Muscle of leg (tissue), 11 donors: Measurements from ENCODE around the gene KLHL42. TPM values are rescaled to one million over a fixed set of nuclear protein-coding genes. Genes with fewer than 3 reads are reported as not detected.

Experiments
- DNase-seq: peaks from one replicate; pipeline ENCODE4 v3.0.0; 2013
- H3K27ac ChIP-seq: one replicate; pipeline ENCODE4 v1.5.1; 2013; ENCODE audit warnings: mild to moderate bottlenecking, low read length, control low read depth
- H3K27me3 ChIP-seq: one replicate; pipeline ENCODE4 v1.6.1; 2013; ENCODE audit warnings: low read length; ENCODE audit not compliant: control insufficient read depth, insufficient read depth
- H3K36me3 ChIP-seq: one replicate; pipeline ENCODE4 v1.6.1; 2013; ENCODE audit warnings: low read length; ENCODE audit not compliant: control insufficient read depth, insufficient read depth
- H3K4me1 ChIP-seq: one replicate; pipeline ENCODE4 v1.6.1; 2013; ENCODE audit warnings: low read length; ENCODE audit not compliant: control insufficient read depth, insufficient read depth
- H3K4me3 ChIP-seq: one replicate; pipeline ENCODE4 v1.5.1; 2013; ENCODE audit warnings: low read length, control low read depth
- H3K9me3 ChIP-seq: replicated peaks from 2 replicates; pipeline ENCODE4 v1.6.1; 2013; ENCODE audit warnings: low read depth, low read length; ENCODE audit not compliant: control insufficient read depth
- WGBS: methylation state at CpG from one replicate; pipeline ENCODE4 v1.1.5; 2013; ENCODE audit warnings: missing lambda C conversion rate; ENCODE audit not compliant: insufficient coverage; 5-methylcytosine and 5-hydroxymethylcytosine counted together
- polyA plus RNA-seq, 8 donors: library from polyadenylated mRNA; unstranded; fragments of 120-200 nt; gene quantifications; one replicate each; pipeline versions ENCODE4 v1.2.1 to v1.2.3, GENCODE V29; 2013; ENCODE audit warnings: inconsistent platforms in 1 of 8, low replicate concordance in 1 of 8; ENCODE audit not compliant: insufficient read length in 8 of 8, insufficient read depth in 1 of 8
- total RNA-seq: library from RNA; stranded (reverse); fragments of 120-200 nt; gene quantifications from one replicate; pipeline ENCODE4 v1.2.4, GENCODE V29; 2013

Gene KLHL42
- total and polyA plus RNA-seq, 9 donors = 10.1 to 19.0 (median 13.7) TPM

GRCh38 chr12:27779416-27779919, 565 bp upstream of the KLHL42 start:
- Histone ChIP-seq H3K4me1 (peaks cover 18% of the 10 kb centered on the region), H3K27me3 (no peaks in the 10 kb centered on the region), H3K27ac (peak overlapping the region; percentile 93), H3K4me3 (peak overlapping the region; percentile 67), H3K36me3 (peaks cover 5% of the 10 kb centered on the region), H3K9me3 (no peaks in the 10 kb centered on the region)
- no peak for DNase-seq
- WGBS = 4% methylated on average over 36 of the region's 36 CpGs

- Histone ChIP-seq H3K4me1 (peaks cover 18% of the 10 kb centered on the region), H3K27ac (peak overlapping the region; percentile 84), H3K9me3 (no peaks in the 10 kb centered on the region), H3K27me3 (no peaks in the 10 kb centered on the region), H3K36me3 (peaks cover 8% of the 10 kb centered on the region), H3K4me3 (peak overlapping the region; percentile 55)
- DNase-seq = peak; percentile 36
- WGBS = 6% methylated on average over 21 of the region's 27 CpGs
Measured at GRCh38 chr12:27780612-27781408, 777 bp downstream of the KLHL42 start.

- Histone ChIP-seq H3K27me3 (no peaks in the 10 kb centered on the region), H3K27ac (peak overlapping the region; percentile 23), H3K9me3 (no peaks in the 10 kb centered on the region), H3K4me3 (no peak overlapping the region), H3K36me3 (peaks cover 8% of the 10 kb centered on the region), H3K4me1 (peaks cover 18% of the 10 kb centered on the region)
- no CpG with 5 or more reads among the region's 5 CpGs for WGBS
- DNase-seq = peak; percentile 54
Measured at GRCh38 chr12:27781680-27782079, 1.6 kb downstream of the KLHL42 start.

GRCh38 chr12:27782481-27782880, 2.4 kb downstream of the KLHL42 start:
- no peaks in the 10 kb centered on the region for H3K27me3 ChIP-seq
- H3K27ac ChIP-seq = no peak overlapping the region
- no CpG with 5 or more reads among the region's 1 CpG for WGBS
- no peaks in the 10 kb centered on the region for H3K9me3 ChIP-seq
- DNase-seq = no peak
- H3K4me1 ChIP-seq = peaks cover 18% of the 10 kb centered on the region
- H3K4me3 ChIP-seq = no peak overlapping the region
- peaks cover 8% of the 10 kb centered on the region for H3K36me3 ChIP-seq

- no peaks in the 10 kb centered on the region for H3K9me3 ChIP-seq
- 83% methylated on average over 2 of the region's 3 CpGs for WGBS
- no peak for DNase-seq
- peaks cover 11% of the 10 kb centered on the region for H3K36me3 ChIP-seq
- H3K4me1 ChIP-seq = peaks cover 9% of the 10 kb centered on the region
- H3K27ac ChIP-seq = no peak overlapping the region
- no peak overlapping the region for H3K4me3 ChIP-seq
- no peaks in the 10 kb centered on the region for H3K27me3 ChIP-seq
Measured at GRCh38 chr12:27785882-27786570, 6.0 kb downstream of the KLHL42 start.

- Histone ChIP-seq H3K36me3 (peaks cover 19% of the 10 kb centered on the region), H3K4me1 (no peaks in the 10 kb centered on the region), H3K9me3 (no peaks in the 10 kb centered on the region), H3K4me3 (no peak overlapping the region), H3K27me3 (no peaks in the 10 kb centered on the region), H3K27ac (no peak overlapping the region)
- no CpG with 5 or more reads among the region's 2 CpGs for WGBS
- no peak for DNase-seq
Measured at GRCh38 chr12:27787559-27787958, 7.5 kb downstream of the KLHL42 start.

GRCh38 chr12:27790179-27790578, 10.1 kb downstream of the KLHL42 start:
- no peak for DNase-seq
- no peak overlapping the region for H3K4me3 ChIP-seq
- H3K27me3 ChIP-seq = no peaks in the 10 kb centered on the region
- WGBS = 83% methylated on average over 1 of the region's 2 CpGs
- no peaks in the 10 kb centered on the region for H3K9me3 ChIP-seq
- peaks cover 41% of the 10 kb centered on the region for H3K36me3 ChIP-seq
- H3K27ac ChIP-seq = no peak overlapping the region
- no peaks in the 10 kb centered on the region for H3K4me1 ChIP-seq

GRCh38 chr12:27794818-27795584, 15.0 kb downstream of the KLHL42 start:
- H3K4me1 ChIP-seq = no peaks in the 10 kb centered on the region
- no peaks in the 10 kb centered on the region for H3K9me3 ChIP-seq
- 85% methylated on average over 2 of the region's 6 CpGs for WGBS
- no peak overlapping the region for H3K27ac ChIP-seq
- no peak overlapping the region for H3K4me3 ChIP-seq
- H3K36me3 ChIP-seq = peaks cover 62% of the 10 kb centered on the region
- DNase-seq = no peak
- H3K27me3 ChIP-seq = no peaks in the 10 kb centered on the region

GRCh38 chr12:27796128-27796527, 16.1 kb downstream of the KLHL42 start:
- no peaks in the 10 kb centered on the region for H3K4me1 ChIP-seq
- no peaks in the 10 kb centered on the region for H3K9me3 ChIP-seq
- no peak overlapping the region for H3K4me3 ChIP-seq
- H3K36me3 ChIP-seq = peaks cover 66% of the 10 kb centered on the region
- 72% methylated on average over 3 of the region's 7 CpGs for WGBS
- DNase-seq = no peak
- H3K27me3 ChIP-seq = no peaks in the 10 kb centered on the region
- no peak overlapping the region for H3K27ac ChIP-seq
